ENCODE results near the gene GAB2.
"Not testable (repeated sequence)": the region's sequence is repeated elsewhere in the genome, so short reads cannot be mapped to it uniquely, and the experiment has no call there.

The GAB2 gene

DNA sequence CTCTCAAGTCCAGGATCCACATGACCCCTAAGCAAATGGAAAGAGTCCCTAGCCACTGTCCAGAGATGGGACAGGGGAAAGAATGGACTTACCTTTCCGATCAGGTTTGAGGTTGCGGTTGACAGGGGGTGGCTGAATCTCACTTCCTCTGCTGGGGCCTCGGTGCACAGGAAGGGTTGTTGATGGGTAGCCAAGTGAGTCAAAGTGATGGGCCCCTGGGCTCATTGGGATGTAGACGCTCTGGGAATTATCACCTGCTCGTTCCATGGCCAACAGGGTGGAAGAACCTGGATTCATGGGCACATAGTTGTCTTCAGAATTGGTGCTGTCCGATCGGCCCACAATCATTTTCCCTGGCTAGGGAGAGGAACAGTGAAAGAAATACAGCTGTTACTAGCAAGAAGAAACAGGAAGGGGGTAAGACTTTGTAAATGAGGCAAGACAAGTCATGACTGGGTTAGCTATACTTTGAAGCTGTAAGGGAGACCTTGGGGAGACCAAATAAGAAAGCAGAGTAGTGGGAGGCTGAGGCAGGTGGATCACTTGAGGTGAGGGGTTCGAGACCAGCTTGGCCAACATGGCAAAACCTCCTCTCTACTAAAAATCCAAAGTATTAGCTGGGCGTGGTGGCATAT lies 194.2 kb downstream of the GAB2 start:
- DNase-seq (ENCODE audit: low read depth) = peak; percentile 60
- no peak overlapping the region for H3K4me3 ChIP-seq (ENCODE audit: low read depth, low read length)
- TF ChIP-seq, protein P1, sequence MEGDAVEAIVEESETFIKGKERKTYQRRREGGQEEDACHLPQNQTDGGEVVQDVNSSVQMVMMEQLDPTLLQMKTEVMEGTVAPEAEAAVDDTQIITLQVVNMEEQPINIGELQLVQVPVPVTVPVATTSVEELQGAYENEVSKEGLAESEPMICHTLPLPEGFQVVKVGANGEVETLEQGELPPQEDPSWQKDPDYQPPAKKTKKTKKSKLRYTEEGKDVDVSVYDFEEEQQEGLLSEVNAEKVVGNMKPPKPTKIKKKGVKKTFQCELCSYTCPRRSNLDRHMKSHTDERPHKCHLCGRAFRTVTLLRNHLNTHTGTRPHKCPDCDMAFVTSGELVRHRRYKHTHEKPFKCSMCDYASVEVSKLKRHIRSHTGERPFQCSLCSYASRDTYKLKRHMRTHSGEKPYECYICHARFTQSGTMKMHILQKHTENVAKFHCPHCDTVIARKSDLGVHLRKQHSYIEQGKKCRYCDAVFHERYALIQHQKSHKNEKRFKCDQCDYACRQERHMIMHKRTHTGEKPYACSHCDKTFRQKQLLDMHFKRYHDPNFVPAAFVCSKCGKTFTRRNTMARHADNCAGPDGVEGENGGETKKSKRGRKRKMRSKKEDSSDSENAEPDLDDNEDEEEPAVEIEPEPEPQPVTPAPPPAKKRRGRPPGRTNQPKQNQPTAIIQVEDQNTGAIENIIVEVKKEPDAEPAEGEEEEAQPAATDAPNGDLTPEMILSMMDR (IDR thresholded peaks at IDR 0.05; ENCODE audit: low read depth, low read length, missing control alignments) = no peak

DNA sequence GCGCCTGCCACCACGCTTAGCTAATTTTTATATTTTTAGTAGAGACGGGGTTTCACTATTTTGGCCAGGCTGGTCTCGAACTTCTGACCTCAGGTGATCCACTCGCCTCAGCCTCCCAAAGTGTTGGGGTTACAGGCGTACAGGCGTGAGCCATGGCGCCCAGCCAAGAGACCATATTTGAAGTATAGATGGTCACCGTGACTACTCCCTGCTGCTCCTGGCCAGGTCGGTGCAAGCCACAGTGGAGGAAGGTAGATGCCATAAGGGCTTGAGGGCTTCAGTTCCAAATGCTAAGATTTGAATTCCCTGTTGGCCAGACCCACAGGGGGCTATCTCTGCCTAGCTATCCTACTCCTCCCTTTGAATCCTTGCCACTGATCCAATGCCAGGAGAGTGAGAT lies 194.9 kb downstream of the GAB2 start:
- DNase-seq (ENCODE audit: low read depth); H3K4me3 ChIP-seq (ENCODE audit: low read depth, low read length): not testable (repeated sequence)

DNA sequence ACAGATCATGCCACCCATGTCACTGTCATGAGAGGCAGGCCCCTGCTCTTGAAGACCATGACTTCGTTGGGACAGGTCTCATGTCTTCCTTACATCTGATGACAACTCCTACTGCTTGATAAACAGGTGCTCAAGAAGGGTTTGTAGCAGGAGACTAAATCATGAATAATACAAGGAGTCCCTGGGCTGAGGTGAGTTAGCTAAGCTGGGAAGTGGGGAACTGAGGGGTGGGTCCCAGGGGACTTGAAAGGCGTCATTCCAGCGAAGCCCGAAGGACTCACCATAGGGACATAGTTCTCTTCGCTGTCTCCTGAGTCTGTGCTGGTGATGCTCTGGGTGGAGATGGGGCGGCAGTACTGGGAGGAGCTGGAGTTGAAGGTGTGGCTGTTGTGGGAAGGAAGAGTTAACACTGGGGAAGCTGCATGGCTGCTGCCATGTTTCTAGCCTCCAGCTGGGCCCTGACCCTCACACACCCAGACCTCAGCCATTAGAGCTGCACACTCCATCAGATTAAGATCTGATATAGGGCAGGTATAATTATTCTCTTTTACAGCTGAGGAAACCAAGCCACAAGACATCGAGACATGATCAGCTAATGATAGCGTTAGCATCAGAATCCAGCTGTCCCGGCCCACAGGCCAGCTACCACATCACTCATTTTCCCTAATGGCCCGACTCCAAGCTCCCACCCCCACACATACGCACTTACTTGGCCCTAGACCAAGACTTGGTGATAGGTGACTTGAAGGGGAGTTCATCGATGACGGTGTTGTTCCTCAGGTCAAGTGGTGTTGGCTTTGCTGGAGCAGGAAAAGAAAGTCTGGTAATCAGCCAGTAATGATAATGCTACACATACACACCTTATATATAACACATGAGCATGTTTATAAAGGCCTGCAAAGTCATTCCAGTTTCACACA lies 196.0 kb downstream of the GAB2 start:
- no peak overlapping the region for H3K4me3 ChIP-seq (ENCODE audit: low read depth, low read length)
- DNase-seq (ENCODE audit: low read depth) = no peak
- TF ChIP-seq, protein P1 (IDR thresholded peaks at IDR 0.05; ENCODE audit: low read depth, low read length, missing control alignments) = no peak

DNA sequence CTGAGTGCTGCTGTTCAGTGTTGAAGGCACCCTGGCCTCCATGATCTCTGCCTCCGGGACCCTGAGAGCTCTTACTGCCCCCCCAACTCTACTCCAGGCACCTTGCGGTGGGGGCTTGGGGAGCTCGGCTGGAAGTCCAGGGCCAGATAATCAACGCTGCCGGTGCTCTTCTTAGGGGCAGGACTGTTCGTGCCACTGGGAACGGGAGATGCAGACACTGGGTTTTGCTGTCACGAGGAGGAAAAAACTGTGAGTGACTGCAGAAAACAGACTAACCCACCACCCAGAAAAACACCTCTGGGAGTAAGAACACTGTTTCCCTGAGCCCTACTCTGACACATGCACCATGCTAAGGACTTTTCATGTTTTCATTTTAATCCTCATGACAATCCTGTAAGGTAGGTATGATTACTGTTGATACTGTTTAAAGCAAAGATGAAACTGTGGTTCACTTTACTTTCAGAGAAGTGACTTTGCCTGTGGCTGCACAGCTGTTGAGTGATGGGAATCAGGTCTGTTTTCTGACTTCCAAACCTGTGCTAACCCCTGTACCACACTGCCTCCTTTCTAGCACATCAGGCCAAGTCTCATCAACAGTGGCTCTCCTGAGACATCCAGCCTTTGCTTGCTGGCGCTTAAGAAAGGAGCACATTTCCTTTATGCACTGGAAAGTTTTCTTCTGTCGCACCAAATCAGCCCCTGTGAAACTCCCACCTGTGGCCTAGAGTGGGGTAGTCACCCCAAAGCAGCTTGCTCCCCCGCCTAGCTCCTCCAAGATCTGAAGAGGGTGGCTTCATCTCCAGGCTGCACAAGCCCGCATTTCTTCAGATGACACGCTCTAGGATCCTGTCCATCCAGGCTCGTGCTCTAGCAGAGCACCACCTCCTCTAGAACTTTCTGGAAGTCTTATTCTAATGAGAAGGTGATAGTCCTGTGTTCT lies 197.1 kb downstream of the GAB2 start:
- DNase-seq (ENCODE audit: low read depth) = no peak
- TF ChIP-seq, protein P1 (IDR thresholded peaks at IDR 0.05; ENCODE audit: low read depth, low read length, missing control alignments) = no peak
- no peak overlapping the region for H3K4me3 ChIP-seq (ENCODE audit: low read depth, low read length)

DNA sequence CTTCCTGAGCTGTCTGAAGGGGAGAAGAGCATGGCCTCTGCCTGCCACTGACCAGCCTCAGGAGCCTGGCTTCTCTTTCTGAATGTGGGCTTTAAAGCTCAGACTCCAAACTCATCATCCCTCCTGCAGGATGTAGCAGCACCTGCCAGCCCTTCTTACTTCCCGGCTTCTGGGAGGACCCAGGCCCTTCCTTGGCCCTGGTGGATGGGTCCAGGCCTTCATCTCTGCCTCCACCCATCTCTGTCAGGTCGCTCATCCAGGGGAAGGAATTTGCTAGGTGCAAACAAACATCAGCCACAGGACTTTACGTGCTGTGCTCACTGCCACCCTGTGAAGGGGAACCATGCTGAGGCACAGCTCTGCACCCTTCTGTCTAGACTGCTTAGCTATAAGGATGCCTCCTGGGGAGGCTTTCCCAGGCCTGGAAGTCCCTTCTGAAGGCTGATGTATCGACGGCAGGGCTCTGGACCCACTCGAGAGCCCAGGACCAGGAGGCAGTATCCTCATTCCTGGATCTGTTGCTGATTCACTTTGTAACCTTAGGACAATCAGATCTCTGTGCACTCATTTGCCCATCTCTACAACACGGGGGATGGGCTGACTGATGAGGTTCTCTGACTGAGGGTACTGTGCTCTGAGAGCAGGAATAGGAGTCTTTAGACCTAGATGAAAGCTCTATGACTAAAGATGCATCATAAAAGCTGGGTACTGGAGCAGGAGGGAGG lies 198.0 kb downstream of the GAB2 start:
- DNase-seq (ENCODE audit: low read depth) = no peak
- TF ChIP-seq, protein P1 (IDR thresholded peaks at IDR 0.05; ENCODE audit: low read depth, low read length, missing control alignments) = no peak
- no peak overlapping the region for H3K4me3 ChIP-seq (ENCODE audit: low read depth, low read length)

DNA sequence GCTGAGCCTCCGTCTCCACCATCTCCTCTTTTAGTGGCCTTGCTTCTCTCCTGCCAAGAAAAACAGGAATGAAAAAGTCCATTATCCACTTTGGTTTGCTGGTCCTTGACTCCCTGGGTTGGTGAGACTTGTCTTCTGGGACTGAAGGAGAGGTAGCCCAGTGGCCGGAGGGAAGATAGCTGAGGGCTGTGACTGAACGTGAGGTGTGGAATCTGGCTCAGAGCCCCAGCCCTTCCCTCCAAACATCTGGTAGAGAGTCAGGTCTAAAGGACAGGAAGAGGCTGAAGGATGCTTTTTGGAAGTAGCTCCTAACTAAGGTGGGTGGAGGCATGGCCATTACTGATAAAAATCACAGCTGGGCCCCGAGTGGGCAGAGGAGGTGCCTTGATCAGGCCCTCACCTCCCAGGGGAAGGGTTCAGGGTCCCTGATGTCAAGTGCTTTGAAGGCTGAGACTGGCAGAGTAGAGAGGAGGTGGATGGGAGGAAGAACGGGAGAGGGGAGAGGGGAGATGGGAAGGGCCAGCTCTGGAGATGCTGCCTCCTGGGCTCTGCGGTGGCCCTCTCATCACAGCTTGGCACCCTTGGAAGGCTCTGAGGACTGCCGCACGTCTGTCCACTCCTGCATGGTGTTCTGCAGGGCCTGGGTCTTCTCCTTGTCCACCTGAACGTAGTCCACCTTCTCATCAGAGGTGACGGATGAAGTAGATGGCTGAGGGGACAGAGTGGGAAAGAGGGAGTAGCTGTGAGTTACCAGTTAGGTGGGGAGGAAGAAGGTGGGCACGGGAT lies 198.7 kb downstream of the GAB2 start:
- DNase-seq (ENCODE audit: low read depth) = no peak
- TF ChIP-seq, protein P1 (IDR thresholded peaks at IDR 0.05; ENCODE audit: low read depth, low read length, missing control alignments) = no peak
- H3K4me3 ChIP-seq (ENCODE audit: low read depth, low read length) = no peak overlapping the region
